ENCODE data around the gene CCL28. TPM values are rescaled to one million over a fixed set of nuclear protein-coding genes. Genes with fewer than 3 reads are reported as not detected.

CCL28 gene
- total RNA-seq, 4 donors from 2014 or later: 21.5 to 44.7 (median 32.7) TPM

GRCh38 chr5:43418561-43418960 is 6.4 kb upstream of the CCL28 start:
- Histone ChIP-seq H3K9me3 (no peaks in the 10 kb centered on the region), H3K27me3 (no peaks in the 10 kb centered on the region), H3K36me3 (no peaks in the 10 kb centered on the region), H3K4me3 (replicated peaks in 1 of 3) (no peak overlapping the region), H3K4me1 (peaks cover 42 to 43% of the 10 kb centered on the region in 2 donors), H3K27ac (peak overlapping the region; percentile 8 to 52 (median 28))
- 56 to 72% methylated on average over 2 of the region's 2 CpGs for WGBS, 2 donors
- intact Hi-C loops (cut with DNase I): no loop called here
- no peak for DNase-seq
- peak in 1 of 2 donors; percentile 8 for TF ChIP-seq POLR2A (IDR thresholded peaks at IDR 0.05)
- no peak for TF ChIP-seq CTCF (IDR thresholded peaks at IDR 0.05)

DNA sequence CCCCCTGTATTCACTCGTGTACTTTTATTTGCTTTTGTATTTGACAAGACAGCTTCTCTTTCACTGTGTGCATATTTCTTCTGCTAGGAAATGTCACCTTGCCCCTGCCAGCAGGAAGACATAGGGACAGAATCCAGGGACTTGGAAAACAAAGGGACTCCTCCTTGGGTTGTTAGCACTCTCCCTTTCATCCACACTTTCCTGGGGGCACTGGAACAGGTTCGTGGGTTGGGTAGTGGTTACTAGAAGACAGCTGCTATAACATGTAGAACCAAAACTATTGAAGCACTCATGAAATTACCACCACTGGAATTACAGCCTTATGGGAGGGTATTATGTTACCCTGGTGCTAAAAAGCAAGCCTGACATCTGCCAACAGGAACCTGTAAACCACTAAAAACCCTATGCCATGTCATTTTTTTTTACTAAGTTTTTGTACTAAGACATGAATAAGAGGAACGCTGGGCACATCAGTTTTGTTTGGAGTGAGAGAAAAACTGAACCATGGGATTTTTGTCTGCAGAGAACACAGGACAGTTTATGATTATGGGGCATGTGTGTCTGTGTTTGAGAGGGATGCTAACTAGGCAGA is 4.7 kb upstream of the CCL28 start:
- no peak overlapping the region for H3K4me3 ChIP-seq (replicated peaks in 1 of 3)
- peaks cover 47 to 48% of the 10 kb centered on the region in 2 donors for H3K4me1 ChIP-seq
- WGBS, 2 donors: 65 to 72% methylated on average over 3 of the region's 3 CpGs
- no peaks in the 10 kb centered on the region for H3K9me3 ChIP-seq
- H3K36me3 ChIP-seq: no peaks in the 10 kb centered on the region
- no peak for DNase-seq
- TF ChIP-seq POLR2A (IDR thresholded peaks at IDR 0.05): no peak
- TF ChIP-seq CTCF (IDR thresholded peaks at IDR 0.05): no peak
- intact Hi-C loops (cut with DNase I): no loop called here
- no peaks in the 10 kb centered on the region for H3K27me3 ChIP-seq
- peak overlapping the region in 2 of 3 donors; percentile 33 to 38 for H3K27ac ChIP-seq

GRCh38 chr5:43415935-43416802 is 4.0 kb upstream of the CCL28 start:
- H3K9me3 ChIP-seq: no peaks in the 10 kb centered on the region
- intact Hi-C loops (cut with DNase I): no loop called here
- peaks cover 47 to 48% of the 10 kb centered on the region in 2 donors for H3K4me1 ChIP-seq
- WGBS, 2 donors: 84 to 94% methylated on average over 3 of the region's 3 CpGs
- no peaks in the 10 kb centered on the region for H3K27me3 ChIP-seq
- TF ChIP-seq CTCF (IDR thresholded peaks at IDR 0.05) (no peak), POLR2A (IDR thresholded peaks at IDR 0.05) (no peak)
- no peaks in the 10 kb centered on the region for H3K36me3 ChIP-seq
- peak overlapping the region; percentile 19 to 48 (median 33) for H3K27ac ChIP-seq
- no peak overlapping the region for H3K4me3 ChIP-seq (replicated peaks in 1 of 3)
- no peak for DNase-seq

- intact Hi-C loops (cut with DNase I): no loop called here
- H3K27ac ChIP-seq: peak overlapping the region; percentile 13 to 91 (median 84)
- H3K36me3 ChIP-seq: no peaks in the 10 kb centered on the region
- no peaks in the 10 kb centered on the region for H3K27me3 ChIP-seq
- no peaks in the 10 kb centered on the region for H3K9me3 ChIP-seq
- TF ChIP-seq CTCF (IDR thresholded peaks at IDR 0.05) (no peak), POLR2A (IDR thresholded peaks at IDR 0.05) (no peak)
- peaks cover 63 to 64% of the 10 kb centered on the region in 2 donors for H3K4me1 ChIP-seq
- no peak overlapping the region for H3K4me3 ChIP-seq (replicated peaks in 1 of 3)
- no peak for DNase-seq
- WGBS, 2 donors: 90 to 93% methylated on average over 2 of the region's 2 CpGs
Measured at GRCh38 chr5:43413966-43414365, 1.8 kb upstream of the CCL28 start.

- Histone ChIP-seq H3K4me1 (peaks cover 56 to 58% of the 10 kb centered on the region in 2 donors), H3K36me3 (no peaks in the 10 kb centered on the region), H3K27ac (peak overlapping the region; percentile 84 to 93 (median 91)), H3K9me3 (no peaks in the 10 kb centered on the region), H3K27me3 (no peaks in the 10 kb centered on the region), H3K4me3 (replicated peaks in 1 of 3) (no peak overlapping the region)
- no peak for TF ChIP-seq CTCF (IDR thresholded peaks at IDR 0.05)
- TF ChIP-seq POLR2A (IDR thresholded peaks at IDR 0.05): no peak
- 80 to 90% methylated on average over 1 of the region's 1 CpG for WGBS, 2 donors
- no peak for DNase-seq
- intact Hi-C loops (cut with DNase I): no loop called here
Measured at GRCh38 chr5:43412644-43413043, 453 bp upstream of the CCL28 start.
